H1 (cell line): ENCODE data around the gene ADARB2. TPM values are rescaled to one million over a fixed set of nuclear protein-coding genes. Genes with fewer than 3 reads are reported as not detected.

Experiments
- CTCF ChIA-PET: fragments of 300-600 bp; sonication (Branson Sonifier 250); formaldehyde crosslinking; loops from one replicate; lab custom pipeline; 2021; ENCODE audit not compliant: partially characterized antibody; lab: Charles Lee
- POLR2A ChIA-PET: fragments of 300-600 bp; sonication (Branson Sonifier 250); formaldehyde crosslinking; loops from one replicate; lab custom pipeline; 2021; ENCODE audit warnings: inconsistent platforms; ENCODE audit not compliant: partially characterized antibody; lab: Charles Lee
- DNase-seq, 2 experiments: peaks; one replicate each; pipeline versions ENCODE4 v3.0.0 to v3.0.0-alpha.2; 2010 to 2022; ENCODE audit warnings: low spot score in 2 of 2, low read depth in 1 of 2, mixed read lengths in 1 of 2
- FAIRE-seq: peaks from 2 replicates; lab custom pipeline; 2011; peaks lifted over from hg19 to GRCh38; lab: Jason Lieb, UNC
- H2AFZ ChIP-seq: 2 replicates; pipeline ENCODE4 v1.8.1; 2012; ENCODE audit warnings: low read length, inconsistent platforms
- H2AK5ac ChIP-seq: 2 replicates; pipeline ENCODE4 v1.6.1; 2013; ENCODE audit warnings: low read depth, low read length
- H2BK120ac ChIP-seq: replicated peaks from 2 replicates; pipeline ENCODE3; 2013; ENCODE audit warnings: low read depth, low read length, inconsistent platforms
- H2BK12ac ChIP-seq: 2 replicates; pipeline ENCODE4 v1.6.1; 2013; ENCODE audit warnings: low read depth, low read length
- H2BK15ac ChIP-seq: 2 replicates; pipeline ENCODE4 v1.6.1; 2013; ENCODE audit warnings: low read length
- H2BK20ac ChIP-seq: 2 replicates; pipeline ENCODE4 v1.6.1; 2013; ENCODE audit warnings: low read length
- H2BK5ac ChIP-seq: 2 replicates; pipeline ENCODE4 v1.6.1; 2013; ENCODE audit warnings: low read depth, low read length
- H3K14ac ChIP-seq: 2 replicates; pipeline ENCODE4 v1.6.1; 2013; ENCODE audit warnings: inconsistent platforms; ENCODE audit not compliant: insufficient read length
- H3K18ac ChIP-seq: 2 replicates; pipeline ENCODE4 v1.6.1; 2013; ENCODE audit warnings: low read length; ENCODE audit errors: extremely low read depth
- H3K23ac ChIP-seq: 2 replicates; pipeline ENCODE4 v1.6.1; 2013; ENCODE audit warnings: inconsistent platforms; ENCODE audit not compliant: insufficient read length
- H3K23me2 ChIP-seq: 2 replicates; pipeline ENCODE4 v1.6.1; 2013; ENCODE audit warnings: low read depth, low read length
- H3K27ac ChIP-seq: 2 replicates; pipeline ENCODE4 v1.6.1; 2011; ENCODE audit warnings: low read depth, low read length, inconsistent platforms
- H3K27me3 ChIP-seq, 4 experiments: replicated peaks in 1 of 4; 1 replicate in 1 of 4; 2 replicates in 3 of 4; pipeline versions ENCODE4 v1.6.1 to v1.8.1; 2011 to 2013; ENCODE audit warnings: low read length in 3 of 4, mild to moderate bottlenecking in 3 of 4, inconsistent platforms in 2 of 4, mixed read lengths in 2 of 4, moderate library complexity in 1 of 4; ENCODE audit not compliant: control insufficient read depth in 3 of 4, insufficient read depth in 3 of 4; ENCODE audit errors: extremely low read depth in 1 of 4
- H3K36me3 ChIP-seq, 4 experiments: 2 replicates each; pipeline versions ENCODE4 v1.6.1 to v1.8.1; 2011 to 2013; ENCODE audit warnings: mild to moderate bottlenecking in 4 of 4, low read length in 3 of 4, moderate library complexity in 2 of 4, control low read depth in 1 of 4, inconsistent platforms in 1 of 4; ENCODE audit not compliant: insufficient read depth in 4 of 4, control insufficient read depth in 2 of 4
- H3K4ac ChIP-seq: replicated peaks from 2 replicates; pipeline ENCODE3; 2013; ENCODE audit warnings: low read length, low read depth, mixed read lengths, inconsistent platforms; ENCODE audit not compliant: insufficient read length
- H3K4me1 ChIP-seq, 4 experiments: replicated peaks in 1 of 4; 1 replicate in 1 of 4; 2 replicates in 3 of 4; pipeline versions ENCODE4 v1.6.1 to v1.8.1; 2011 to 2013; ENCODE audit warnings: low read length in 3 of 4, inconsistent platforms in 2 of 4, mixed read lengths in 1 of 4; ENCODE audit not compliant: insufficient read depth in 4 of 4, control insufficient read depth in 3 of 4
- H3K4me2 ChIP-seq, 2 experiments: 2 replicates each; pipeline versions ENCODE4 v1.6.1 to v1.8.1; 2011 to 2013; ENCODE audit warnings: low read depth in 2 of 2, low read length in 2 of 2, control low read depth in 1 of 2, inconsistent platforms in 1 of 2, mild to moderate bottlenecking in 1 of 2; ENCODE audit not compliant: insufficient read depth in 1 of 2
- H3K4me3 ChIP-seq, 4 experiments: fragments of 200-600, 300-600 bp in 1 of 4; sonication (generic), shearing (Covaris generic), sonication (Bioruptor Twin) in 1 of 4; 2 replicates each; pipeline versions ENCODE4 v1.5.1 to v1.8.1; 2011 to 2016; ENCODE audit warnings: low read length in 4 of 4, low read depth in 3 of 4, control low read depth in 2 of 4, inconsistent platforms in 2 of 4, mild to moderate bottlenecking in 2 of 4, mixed read lengths in 1 of 4, moderate library complexity in 1 of 4; ENCODE audit not compliant: insufficient read depth in 2 of 4; ENCODE audit errors: extremely low read depth in 1 of 4
- H3K56ac ChIP-seq: replicated peaks from 2 replicates; pipeline ENCODE3; 2013; ENCODE audit warnings: low read depth, mild to moderate bottlenecking, mixed read lengths, low read length, inconsistent platforms; ENCODE audit not compliant: insufficient read length
- H3K79me1 ChIP-seq: 2 replicates; pipeline ENCODE4 v1.6.1; 2013; ENCODE audit warnings: low read depth, low read length, control low read depth
- H3K79me2 ChIP-seq, 2 experiments: 2 replicates each; pipeline versions ENCODE4 v1.6.1 to v1.8.1; 2012 to 2013; ENCODE audit warnings: low read length in 2 of 2, mild to moderate bottlenecking in 2 of 2, inconsistent platforms in 1 of 2; ENCODE audit not compliant: insufficient read depth in 2 of 2, control insufficient read depth in 1 of 2
- H3K9ac ChIP-seq, 4 experiments: replicated peaks in 1 of 4; 1 replicate in 1 of 4; 2 replicates in 3 of 4; pipeline versions ENCODE4 v1.6.1 to v1.8.1; 2011 to 2013; ENCODE audit warnings: low read depth in 3 of 4, low read length in 3 of 4, control low read depth in 2 of 4, mild to moderate bottlenecking in 2 of 4, moderate library complexity in 2 of 4, inconsistent platforms in 1 of 4; ENCODE audit errors: extremely low read depth in 1 of 4
- H3K9me3 ChIP-seq, 2 experiments: 2 replicates each; pipeline versions ENCODE4 v1.6.1 to v1.8.1; 2012 to 2013; ENCODE audit warnings: mild to moderate bottlenecking in 2 of 2, moderate library complexity in 2 of 2, control low read depth in 1 of 2, inconsistent platforms in 1 of 2, low read depth in 1 of 2, low read length in 1 of 2, mixed read lengths in 1 of 2; ENCODE audit not compliant: insufficient read depth in 2 of 2
- H4K20me1 ChIP-seq, 2 experiments: replicated peaks in 1 of 2; 2 replicates each; pipeline versions ENCODE3 to v1.8.1; 2011 to 2013; ENCODE audit warnings: inconsistent platforms in 2 of 2, low read length in 2 of 2, mild to moderate bottlenecking in 1 of 2; ENCODE audit not compliant: insufficient read depth in 2 of 2, control insufficient read depth in 1 of 2
- H4K5ac ChIP-seq: 2 replicates; pipeline ENCODE4 v1.6.1; 2013; ENCODE audit warnings: low read length, low read depth, mixed read lengths, inconsistent platforms; ENCODE audit not compliant: insufficient read length
- H4K8ac ChIP-seq: 2 replicates; pipeline ENCODE4 v1.8.0; 2013; ENCODE audit warnings: mild to moderate bottlenecking, moderate library complexity, low read length, inconsistent platforms; ENCODE audit not compliant: insufficient read depth; ENCODE audit errors: extremely low read depth
- H4K91ac ChIP-seq: replicated peaks from 2 replicates; pipeline ENCODE3; 2013; ENCODE audit warnings: low read length, mixed read lengths, inconsistent platforms; ENCODE audit not compliant: insufficient read length
- BACH1 ChIP-seq: IDR thresholded peaks from 2 replicates; pipeline ENCODE4 v1.6.1; 2012; ENCODE audit warnings: low read length, improper control_type of control experiment
- EGR1 ChIP-seq: IDR thresholded peaks from 2 replicates; pipeline ENCODE4 v1.6.1; 2011; ENCODE audit warnings: low read depth, low read length, borderline replicate concordance
- GTF2F1 ChIP-seq: IDR thresholded peaks from 2 replicates; pipeline ENCODE4 v1.6.1; 2012; ENCODE audit warnings: low read depth, low read length, improper control_type of control experiment, borderline replicate concordance
- MAFK ChIP-seq: IDR thresholded peaks from 2 replicates; pipeline ENCODE4 v1.6.1; 2012; ENCODE audit warnings: low read depth, mild to moderate bottlenecking, improper control_type of control experiment, low read length
- POLR2AphosphoS5 ChIP-seq: IDR thresholded peaks from 2 replicates; pipeline ENCODE4 v1.6.1; 2011; ENCODE audit warnings: low read depth, low read length
- POU5F1 ChIP-seq: IDR thresholded peaks from 2 replicates; pipeline ENCODE4 v1.6.1; 2011; ENCODE audit warnings: low read depth, mild to moderate bottlenecking, low read length, moderate library complexity
- TAF7 ChIP-seq: optimal IDR thresholded peaks from 2 replicates; pipeline ENCODE3; 2011; ENCODE audit warnings: low read depth, mild to moderate bottlenecking, inconsistent platforms, low read length, moderate library complexity, borderline replicate concordance
- TEAD4 ChIP-seq: IDR thresholded peaks from 2 replicates; pipeline ENCODE4 v1.6.1; 2012; ENCODE audit warnings: low read depth, low read length, inconsistent platforms, mixed read lengths
- ZNF274 ChIP-seq: IDR thresholded peaks from 2 replicates; pipeline ENCODE4 v1.7.0; 2012; ENCODE audit warnings: low read length, borderline replicate concordance; ENCODE audit errors: extremely low read depth
- WGBS, 2 experiments: shearing (Covaris generic) in 1 of 2; methylation state at CpG; one replicate each; pipeline versions ENCODE4 v1.1.6 to v1.1.7; 2013 to 2015; ENCODE audit warnings: low lambda C conversion rate in 2 of 2, mixed read lengths in 2 of 2, inconsistent platforms in 1 of 2, low coverage in 1 of 2, missing lambda C conversion rate in 1 of 2; ENCODE audit not compliant: insufficient replicate concordance in 2 of 2, insufficient coverage in 1 of 2, insufficient read length in 1 of 2; ENCODE audit errors: extremely low coverage in 1 of 2, missing lambda C conversion rate in 1 of 2; 5-methylcytosine and 5-hydroxymethylcytosine counted together
- polyA plus RNA-seq, 7 experiments: library from polyadenylated mRNA; depleted of rRNA in 3 of 7; stranded (reverse) in 5 of 7; unstranded in 2 of 7; fragments of >200 nt in 5 of 7; fragments of 200-250 nt in 2 of 7; gene quantifications; 1 replicate in 5 of 7; 2 replicates in 1 of 7; 4 replicates in 1 of 7; pipeline versions ENCODE4 v1.2.1 to v1.2.3, GENCODE V29; 2011 to 2013; ENCODE audit warnings: missing spikeins in 2 of 7, mixed read lengths in 2 of 7
- total RNA-seq: library from RNA; stranded (reverse); fragmentation: NEBNext Ultra II Directional; extraction: Animal tissue kit (Norgen Biotek cat#: 25700); gene quantifications from 2 replicates; pipeline ENCODE4 v1.2.1, GENCODE V29; 2021
- TF ChIP-seq, protein P1 (sequence below): IDR thresholded peaks from 2 replicates; pipeline ENCODE4 v1.6.1; 2012; ENCODE audit warnings: inconsistent platforms
- TF ChIP-seq, protein P2 (sequence below): IDR thresholded peaks from 2 replicates; pipeline ENCODE4 v1.6.1; 2012; ENCODE audit warnings: low read length, inconsistent platforms

The ADARB2 gene
- total and polyA plus RNA-seq, 2 of the 8 experiments (the other 6 are each of a cell fraction or from before 2014, with no cell fraction given): 2.2 to 2.8 TPM

DNA sequence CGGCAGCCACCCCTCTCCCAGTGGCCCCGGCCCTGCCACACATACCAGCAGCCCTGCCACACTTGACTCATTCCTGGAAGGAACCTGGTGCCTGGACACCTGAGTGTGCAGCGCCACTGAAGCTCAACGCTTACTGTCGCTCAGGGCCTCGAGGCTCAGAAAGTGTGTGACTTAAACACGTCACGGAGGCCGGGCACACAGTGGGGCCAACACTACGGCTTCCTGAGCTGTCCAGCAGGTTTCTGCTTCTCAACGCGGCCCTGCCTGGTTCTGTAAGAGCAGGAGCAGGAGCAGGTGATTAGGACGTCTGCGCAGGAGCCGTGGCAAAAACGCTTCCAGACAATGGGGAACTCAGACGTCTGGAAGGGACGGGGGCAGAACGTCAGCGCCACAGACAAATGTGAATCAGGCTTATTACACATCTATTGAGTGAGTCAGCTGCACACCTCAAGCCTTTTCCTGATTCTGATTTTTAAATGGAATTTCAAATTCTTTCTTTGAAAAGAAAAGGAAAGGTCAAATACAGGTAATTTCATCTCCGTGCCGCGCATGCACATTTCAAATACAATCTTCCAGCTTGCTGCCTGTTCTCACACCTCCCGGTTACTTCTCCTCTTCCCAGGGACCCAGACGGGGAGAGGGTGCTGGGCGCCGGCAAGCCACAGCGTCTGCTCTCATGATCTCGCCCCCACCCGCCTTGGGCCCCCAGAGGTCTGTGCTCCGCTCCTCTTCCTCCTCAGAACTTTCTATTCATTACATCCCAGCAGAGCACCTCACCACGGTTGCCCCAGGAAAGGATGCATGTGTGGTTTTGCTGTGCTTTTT, 66.6 kb downstream of the ADARB2 start:
- H3K27me3 ChIP-seq: no peaks in the 10 kb centered on the region
- FAIRE-seq: no peak
- TF ChIP-seq EGR1: no peak
- TF ChIP-seq TEAD4: no peak
- TF ChIP-seq GTF2F1: no peak
- TF ChIP-seq BACH1: no peak
- TF ChIP-seq, protein P1, sequence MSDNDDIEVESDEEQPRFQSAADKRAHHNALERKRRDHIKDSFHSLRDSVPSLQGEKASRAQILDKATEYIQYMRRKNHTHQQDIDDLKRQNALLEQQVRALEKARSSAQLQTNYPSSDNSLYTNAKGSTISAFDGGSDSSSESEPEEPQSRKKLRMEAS: no peak
- TF ChIP-seq TAF7: no peak
- no peak for TF ChIP-seq ZNF274
- TF ChIP-seq MAFK: no peak
- no peak for TF ChIP-seq POU5F1
- no peak for TF ChIP-seq POLR2AphosphoS5
- TF ChIP-seq, protein P2, sequence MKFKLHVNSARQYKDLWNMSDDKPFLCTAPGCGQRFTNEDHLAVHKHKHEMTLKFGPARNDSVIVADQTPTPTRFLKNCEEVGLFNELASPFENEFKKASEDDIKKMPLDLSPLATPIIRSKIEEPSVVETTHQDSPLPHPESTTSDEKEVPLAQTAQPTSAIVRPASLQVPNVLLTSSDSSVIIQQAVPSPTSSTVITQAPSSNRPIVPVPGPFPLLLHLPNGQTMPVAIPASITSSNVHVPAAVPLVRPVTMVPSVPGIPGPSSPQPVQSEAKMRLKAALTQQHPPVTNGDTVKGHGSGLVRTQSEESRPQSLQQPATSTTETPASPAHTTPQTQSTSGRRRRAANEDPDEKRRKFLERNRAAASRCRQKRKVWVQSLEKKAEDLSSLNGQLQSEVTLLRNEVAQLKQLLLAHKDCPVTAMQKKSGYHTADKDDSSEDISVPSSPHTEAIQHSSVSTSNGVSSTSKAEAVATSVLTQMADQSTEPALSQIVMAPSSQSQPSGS: no peak

More for the DNA sequence above, 66.6 kb downstream of the ADARB2 start:
- Histone ChIP-seq H2BK15ac (no peak overlapping the region), H3K4me1 (peaks cover 0 to 3% (median 0%) of the 10 kb centered on the region in 4 experiments; a peak in 2 of 7 replicates), H2BK120ac (no peak overlapping the region), H2AK5ac (no peak overlapping the region), H4K8ac (no peak overlapping the region), H3K9ac (no peak overlapping the region), H4K5ac (no peak overlapping the region), H3K79me2 (no peaks in the 10 kb centered on the region), H4K20me1 (peaks cover 0 to 9% of the 10 kb centered on the region in 2 experiments), H3K4me2 (no peak overlapping the region), H3K79me1 (no peaks in the 10 kb centered on the region; the same call in 1 of the 2 replicates), H2BK20ac (no peak overlapping the region), H3K4ac (no peak overlapping the region), H3K9me3 (no peaks in the 10 kb centered on the region), H3K56ac (no peak overlapping the region), H3K27ac (no peak overlapping the region), H3K18ac (no peak overlapping the region), H2BK5ac (no peak overlapping the region), H3K23me2 (peaks cover 11% of the 10 kb centered on the region; the same call in 1 of the 2 replicates), H3K36me3 (no peaks in the 10 kb centered on the region), H3K23ac (no peak overlapping the region), H4K91ac (no peak overlapping the region), H3K14ac (no peak overlapping the region), H2BK12ac (no peak overlapping the region), H3K4me3 (no peak overlapping the region), H2AFZ (no peak overlapping the region)
- CTCF ChIA-PET: no interaction called here
- WGBS, 2 experiments: 85% methylated on average over 29 of the region's 32 CpGs; no CpG with 5 or more reads in 1 of the 2 experiments
- no peak for DNase-seq
- POLR2A ChIA-PET: interaction anchor here (1.0 kb wide), 1 partner anchor 8 kb away, joined by 3 read pairs; no protein-coding TSS in a partner anchor
